ENCODE measurements around the gene CCDC138. TPM values are rescaled to one million over a fixed set of nuclear protein-coding genes. Genes with fewer than 3 reads are reported as not detected.

Gene CCDC138
- total RNA-seq, 1 donor from 2014 or later: 6.1 TPM

GRCh38 chr2:108921096-108922030 is 134.8 kb downstream of the CCDC138 start:
- H3K27me3 ChIP-seq (ENCODE audit: insufficient read depth, low read length): peaks cover 6% of the 10 kb centered on the region
- no peak for TF ChIP-seq EZH2 (IDR thresholded peaks at IDR 0.05; ENCODE audit: insufficient read depth, low read length)
- no peaks in the 10 kb centered on the region for H3K9me3 ChIP-seq (ENCODE audit: insufficient read depth, low read depth, low read length)
- H2AFZ ChIP-seq (ENCODE audit: low read depth, low read length): no peak overlapping the region
- H3K27me3 Mint-ChIP-seq (ENCODE audit: low read depth, unreplicated experiment): peaks cover 73% of the 10 kb centered on the region
- no peak overlapping the region for H3K4me2 ChIP-seq (ENCODE audit: low read length)
- H3K27ac Mint-ChIP-seq (ENCODE audit: unreplicated experiment): no peak overlapping the region
- H3K4me1 Mint-ChIP-seq (ENCODE audit: low read depth, unreplicated experiment): no peaks in the 10 kb centered on the region
- no peak overlapping the region for H3K4me3 Mint-ChIP-seq (ENCODE audit: unreplicated experiment)
- DNase-seq (ENCODE audit: low read depth) (no peak), FAIRE-seq (no peak)
- no peaks in the 10 kb centered on the region for H3K36me3 Mint-ChIP-seq (ENCODE audit: low read depth, unreplicated experiment)
- no peaks in the 10 kb centered on the region for H4K20me1 ChIP-seq (ENCODE audit: insufficient read depth, low read length)
- H3K9me3 Mint-ChIP-seq (ENCODE audit: unreplicated experiment): no peaks in the 10 kb centered on the region
- peaks cover 6% of the 10 kb centered on the region for H3K4me1 ChIP-seq (ENCODE audit: insufficient read depth, low read length)
- no peak overlapping the region for H3K27ac ChIP-seq (ENCODE audit: low read depth, low read length)
- no peak overlapping the region for H3K4me3 ChIP-seq (ENCODE audit: insufficient read depth, low read depth, low read length)
- no peak overlapping the region for H3K9ac ChIP-seq (ENCODE audit: low read length)
- no peaks in the 10 kb centered on the region for H3K36me3 ChIP-seq (ENCODE audit: insufficient read depth, low read length)
- H3K79me2 ChIP-seq (ENCODE audit: insufficient read depth, low read length): no peaks in the 10 kb centered on the region

GRCh38 chr2:108922141-108922915 is 135.8 kb downstream of the CCDC138 start:
- H3K27me3 ChIP-seq (ENCODE audit: insufficient read depth, low read length): peaks cover 8% of the 10 kb centered on the region
- Mint-ChIP-seq H3K27ac (ENCODE audit: unreplicated experiment) (no peak overlapping the region), H3K4me1 (ENCODE audit: low read depth, unreplicated experiment) (no peaks in the 10 kb centered on the region), H3K4me3 (ENCODE audit: unreplicated experiment) (no peak overlapping the region), H3K36me3 (ENCODE audit: low read depth, unreplicated experiment) (no peaks in the 10 kb centered on the region), H3K27me3 (ENCODE audit: low read depth, unreplicated experiment) (peaks cover 73% of the 10 kb centered on the region), H3K9me3 (ENCODE audit: unreplicated experiment) (no peaks in the 10 kb centered on the region)
- H2AFZ ChIP-seq (ENCODE audit: low read depth, low read length): peak overlapping the region; percentile 18
- H4K20me1 ChIP-seq (ENCODE audit: insufficient read depth, low read length): no peaks in the 10 kb centered on the region
- no peak overlapping the region for H3K27ac ChIP-seq (ENCODE audit: low read depth, low read length)
- no peak overlapping the region for H3K4me3 ChIP-seq (ENCODE audit: insufficient read depth, low read depth, low read length)
- FAIRE-seq (no peak), DNase-seq (ENCODE audit: low read depth) (peak; percentile 62)
- H3K9ac ChIP-seq (ENCODE audit: low read length): no peak overlapping the region
- TF ChIP-seq CTCF (IDR thresholded peaks at IDR 0.05; ENCODE audit: insufficient read depth, low read depth, low read length): no peak
- no peak for TF ChIP-seq EZH2 (IDR thresholded peaks at IDR 0.05; ENCODE audit: insufficient read depth, low read length)
- H3K4me1 ChIP-seq (ENCODE audit: insufficient read depth, low read length): peaks cover 6% of the 10 kb centered on the region
- H3K36me3 ChIP-seq (ENCODE audit: insufficient read depth, low read length): no peaks in the 10 kb centered on the region
- no peaks in the 10 kb centered on the region for H3K9me3 ChIP-seq (ENCODE audit: insufficient read depth, low read depth, low read length)
- H3K79me2 ChIP-seq (ENCODE audit: insufficient read depth, low read length): no peaks in the 10 kb centered on the region
- H3K4me2 ChIP-seq (ENCODE audit: low read length): no peak overlapping the region

- H3K9ac ChIP-seq (ENCODE audit: low read length): no peak overlapping the region
- TF ChIP-seq EZH2 (IDR thresholded peaks at IDR 0.05; ENCODE audit: insufficient read depth, low read length): no peak
- TF ChIP-seq CTCF (IDR thresholded peaks at IDR 0.05; ENCODE audit: insufficient read depth, low read depth, low read length): no peak
- FAIRE-seq: no peak
- no peak overlapping the region for H3K27ac Mint-ChIP-seq (ENCODE audit: unreplicated experiment)
- H2AFZ ChIP-seq (ENCODE audit: low read depth, low read length): no peak overlapping the region
- DNase-seq (ENCODE audit: low read depth): no peak
- H3K4me1 Mint-ChIP-seq (ENCODE audit: low read depth, unreplicated experiment): no peaks in the 10 kb centered on the region
- no peak overlapping the region for H3K27ac ChIP-seq (ENCODE audit: low read depth, low read length)
- H3K4me3 Mint-ChIP-seq (ENCODE audit: unreplicated experiment): no peak overlapping the region
- H4K20me1 ChIP-seq (ENCODE audit: insufficient read depth, low read length): peaks cover 2% of the 10 kb centered on the region
- H3K4me1 ChIP-seq (ENCODE audit: insufficient read depth, low read length): peaks cover 6% of the 10 kb centered on the region
- H3K9me3 ChIP-seq (ENCODE audit: insufficient read depth, low read depth, low read length): no peaks in the 10 kb centered on the region
- no peaks in the 10 kb centered on the region for H3K36me3 ChIP-seq (ENCODE audit: insufficient read depth, low read length)
- H3K27me3 ChIP-seq (ENCODE audit: insufficient read depth, low read length): peaks cover 6% of the 10 kb centered on the region
- H3K4me2 ChIP-seq (ENCODE audit: low read length): no peak overlapping the region
- peaks cover 75% of the 10 kb centered on the region for H3K27me3 Mint-ChIP-seq (ENCODE audit: low read depth, unreplicated experiment)
- no peak overlapping the region for H3K4me3 ChIP-seq (ENCODE audit: insufficient read depth, low read depth, low read length)
- no peaks in the 10 kb centered on the region for H3K79me2 ChIP-seq (ENCODE audit: insufficient read depth, low read length)
- no peaks in the 10 kb centered on the region for H3K36me3 Mint-ChIP-seq (ENCODE audit: low read depth, unreplicated experiment)
- H3K9me3 Mint-ChIP-seq (ENCODE audit: unreplicated experiment): no peaks in the 10 kb centered on the region
Measured at GRCh38 chr2:108923019-108923700, 136.6 kb downstream of the CCDC138 start.

All from astrocyte (in vitro differentiated cells and primary cell).